Muscle of leg (tissue), 11 donors: ENCODE measurements around the gene SCG5. TPM values are rescaled to one million over a fixed set of nuclear protein-coding genes. Genes with fewer than 3 reads are reported as not detected.
A peak's percentile ranks its signal among the peaks of the same experiment; 100 is the strongest.

Experiments
- DNase-seq: peaks from one replicate; pipeline ENCODE4 v3.0.0; 2013
- H3K27ac ChIP-seq: one replicate; pipeline ENCODE4 v1.5.1; 2013; ENCODE audit warnings: mild to moderate bottlenecking, low read length, control low read depth
- H3K27me3 ChIP-seq: one replicate; pipeline ENCODE4 v1.6.1; 2013; ENCODE audit warnings: low read length; ENCODE audit not compliant: control insufficient read depth, insufficient read depth
- H3K36me3 ChIP-seq: one replicate; pipeline ENCODE4 v1.6.1; 2013; ENCODE audit warnings: low read length; ENCODE audit not compliant: control insufficient read depth, insufficient read depth
- H3K4me1 ChIP-seq: one replicate; pipeline ENCODE4 v1.6.1; 2013; ENCODE audit warnings: low read length; ENCODE audit not compliant: control insufficient read depth, insufficient read depth
- H3K4me3 ChIP-seq: one replicate; pipeline ENCODE4 v1.5.1; 2013; ENCODE audit warnings: low read length, control low read depth
- H3K9me3 ChIP-seq: replicated peaks from 2 replicates; pipeline ENCODE4 v1.6.1; 2013; ENCODE audit warnings: low read depth, low read length; ENCODE audit not compliant: control insufficient read depth
- WGBS: methylation state at CpG from one replicate; pipeline ENCODE4 v1.1.5; 2013; ENCODE audit warnings: missing lambda C conversion rate; ENCODE audit not compliant: insufficient coverage; 5-methylcytosine and 5-hydroxymethylcytosine counted together
- polyA plus RNA-seq, 8 donors: library from polyadenylated mRNA; unstranded; fragments of 120-200 nt; gene quantifications; one replicate each; pipeline versions ENCODE4 v1.2.1 to v1.2.3, GENCODE V29; 2013; ENCODE audit warnings: inconsistent platforms in 1 of 8, low replicate concordance in 1 of 8; ENCODE audit not compliant: insufficient read length in 8 of 8, insufficient read depth in 1 of 8
- total RNA-seq: library from RNA; stranded (reverse); fragments of 120-200 nt; gene quantifications from one replicate; pipeline ENCODE4 v1.2.4, GENCODE V29; 2013

Gene SCG5
- total and polyA plus RNA-seq, 9 donors, result 8.0 to 25.9 (median 12.9) TPM

DNA sequence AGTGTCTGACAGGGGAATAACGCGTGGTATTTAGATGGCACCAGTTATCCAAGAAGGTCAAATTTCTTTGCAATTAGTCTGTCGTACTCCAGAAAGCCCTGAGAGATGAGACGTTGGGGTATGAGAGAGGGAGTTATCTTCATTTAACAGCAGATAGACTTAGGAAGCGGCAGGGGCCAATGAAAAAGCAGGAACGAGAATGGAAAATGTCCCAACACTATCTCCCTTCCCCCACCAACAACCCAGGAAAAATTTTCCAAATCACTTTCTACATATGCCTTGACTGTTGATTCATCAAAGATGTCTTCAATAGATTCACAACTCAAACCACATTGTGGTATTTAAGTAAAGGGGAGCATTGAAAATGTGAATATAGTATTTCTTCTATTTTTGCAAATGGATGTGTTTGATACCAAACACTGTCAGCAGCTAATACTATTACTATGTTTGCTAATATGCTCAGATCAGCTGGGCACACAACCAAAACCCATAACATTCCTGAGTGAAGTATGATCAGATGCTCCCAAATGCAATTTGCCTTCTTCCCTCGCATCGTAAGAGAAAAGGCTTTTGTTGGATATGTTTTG is 63.0 kb downstream of the SCG5 start:
- Histone ChIP-seq H3K4me1 (no peaks in the 10 kb centered on the region), H3K27ac (no peak overlapping the region), H3K36me3 (no peaks in the 10 kb centered on the region), H3K9me3 (no peaks in the 10 kb centered on the region), H3K4me3 (no peak overlapping the region), H3K27me3 (peaks cover 3% of the 10 kb centered on the region)
- no CpG with 5 or more reads among the region's 8 CpGs for WGBS
- DNase-seq, result peak; percentile 77

- H3K9me3 ChIP-seq, result no peaks in the 10 kb centered on the region
- no CpG with 5 or more reads among the region's 2 CpGs for WGBS
- no peak overlapping the region for H3K4me3 ChIP-seq
- H3K27ac ChIP-seq, result no peak overlapping the region
- H3K27me3 ChIP-seq, result peaks cover 3% of the 10 kb centered on the region
- no peak for DNase-seq
- no peaks in the 10 kb centered on the region for H3K36me3 ChIP-seq
- no peaks in the 10 kb centered on the region for H3K4me1 ChIP-seq
These were observed 63.9 kb downstream of the SCG5 start for GRCh38 chr15:32705446-32705845.

GRCh38 chr15:32706704-32707103 is 65.2 kb downstream of the SCG5 start:
- peaks cover 3% of the 10 kb centered on the region for H3K27me3 ChIP-seq
- no peaks in the 10 kb centered on the region for H3K9me3 ChIP-seq
- no peak for DNase-seq
- 60% methylated on average over 3 of the region's 3 CpGs for WGBS
- no peak overlapping the region for H3K4me3 ChIP-seq
- H3K27ac ChIP-seq, result no peak overlapping the region
- no peaks in the 10 kb centered on the region for H3K4me1 ChIP-seq
- H3K36me3 ChIP-seq, result no peaks in the 10 kb centered on the region

GRCh38 chr15:32707436-32707835 is 65.9 kb downstream of the SCG5 start:
- DNase-seq, result no peak
- WGBS, result no CpG with 5 or more reads among the region's 6 CpGs
- Histone ChIP-seq H3K36me3 (no peaks in the 10 kb centered on the region), H3K9me3 (no peaks in the 10 kb centered on the region), H3K27me3 (peaks cover 3% of the 10 kb centered on the region), H3K27ac (no peak overlapping the region), H3K4me3 (no peak overlapping the region), H3K4me1 (no peaks in the 10 kb centered on the region)

- H3K36me3 ChIP-seq, result no peaks in the 10 kb centered on the region
- no peak for DNase-seq
- 49% methylated on average over 6 of the region's 9 CpGs for WGBS
- H3K4me3 ChIP-seq, result no peak overlapping the region
- no peaks in the 10 kb centered on the region for H3K9me3 ChIP-seq
- no peak overlapping the region for H3K27ac ChIP-seq
- H3K4me1 ChIP-seq, result no peaks in the 10 kb centered on the region
- H3K27me3 ChIP-seq, result peaks cover 2% of the 10 kb centered on the region
These were observed 68.0 kb downstream of the SCG5 start for GRCh38 chr15:32709295-32710033.

DNA sequence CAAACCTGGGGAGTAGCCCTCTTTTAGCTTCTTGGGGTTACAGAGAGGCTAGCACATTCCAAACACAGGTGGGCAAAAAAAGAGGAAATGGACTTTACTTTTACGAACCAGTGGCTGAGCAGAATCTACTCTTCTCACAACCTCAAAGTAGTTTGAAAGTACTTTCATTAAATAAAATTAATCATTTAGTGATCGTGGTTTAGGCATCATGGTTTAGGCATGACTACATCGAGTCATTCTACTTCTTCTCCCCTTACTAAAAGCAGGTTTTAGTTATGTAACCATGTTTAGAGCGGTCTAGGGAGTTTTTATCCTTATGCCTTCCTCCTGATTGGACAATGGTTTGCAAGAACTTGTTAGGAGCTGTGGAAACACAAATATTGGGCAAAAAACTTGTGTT is 73.8 kb downstream of the SCG5 start:
- Histone ChIP-seq H3K4me1 (peaks cover 17% of the 10 kb centered on the region), H3K27ac (no peak overlapping the region), H3K4me3 (no peak overlapping the region), H3K27me3 (peaks cover 45% of the 10 kb centered on the region), H3K9me3 (no peaks in the 10 kb centered on the region), H3K36me3 (no peaks in the 10 kb centered on the region)
- WGBS, result no CpG with 5 or more reads among the region's 4 CpGs
- no peak for DNase-seq

DNA sequence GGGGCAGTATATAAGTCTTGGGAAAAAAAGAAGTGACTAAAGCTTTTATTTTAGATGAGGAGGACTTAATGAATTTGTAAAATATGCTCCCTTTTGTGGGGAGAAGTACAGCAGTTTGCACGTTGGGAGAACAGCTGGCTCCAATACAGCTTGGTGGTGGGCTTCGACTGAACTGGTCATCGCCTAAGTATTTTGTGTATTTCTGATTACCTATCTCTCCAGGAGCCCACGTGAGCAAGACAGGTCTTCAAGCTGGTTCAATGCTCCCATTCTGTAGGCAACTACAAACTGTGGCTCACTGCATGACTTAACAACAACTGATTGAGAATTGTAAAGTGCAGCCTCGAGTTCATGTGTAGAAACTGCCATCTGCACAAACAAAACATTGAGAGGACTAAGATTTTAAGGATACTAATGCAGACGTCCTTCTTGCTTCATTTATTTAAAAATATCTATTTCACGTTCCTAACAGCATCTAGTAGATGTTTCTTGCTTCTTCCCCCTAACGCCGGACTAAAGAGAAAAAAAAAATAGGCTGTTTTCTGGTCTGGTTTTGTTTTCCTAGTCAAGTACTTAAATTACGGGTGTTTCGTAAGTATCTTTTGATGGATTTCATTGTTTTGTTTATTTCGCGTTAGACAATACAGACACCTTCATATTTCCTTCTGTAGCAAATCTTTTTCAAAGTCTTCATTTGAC is 74.9 kb downstream of the SCG5 start:
- no peaks in the 10 kb centered on the region for H3K36me3 ChIP-seq
- 76% methylated on average over 4 of the region's 13 CpGs for WGBS
- H3K27ac ChIP-seq, result no peak overlapping the region
- H3K9me3 ChIP-seq, result no peaks in the 10 kb centered on the region
- H3K4me1 ChIP-seq, result peaks cover 17% of the 10 kb centered on the region
- no peak overlapping the region for H3K4me3 ChIP-seq
- H3K27me3 ChIP-seq, result peaks cover 55% of the 10 kb centered on the region
- no peak for DNase-seq

DNA sequence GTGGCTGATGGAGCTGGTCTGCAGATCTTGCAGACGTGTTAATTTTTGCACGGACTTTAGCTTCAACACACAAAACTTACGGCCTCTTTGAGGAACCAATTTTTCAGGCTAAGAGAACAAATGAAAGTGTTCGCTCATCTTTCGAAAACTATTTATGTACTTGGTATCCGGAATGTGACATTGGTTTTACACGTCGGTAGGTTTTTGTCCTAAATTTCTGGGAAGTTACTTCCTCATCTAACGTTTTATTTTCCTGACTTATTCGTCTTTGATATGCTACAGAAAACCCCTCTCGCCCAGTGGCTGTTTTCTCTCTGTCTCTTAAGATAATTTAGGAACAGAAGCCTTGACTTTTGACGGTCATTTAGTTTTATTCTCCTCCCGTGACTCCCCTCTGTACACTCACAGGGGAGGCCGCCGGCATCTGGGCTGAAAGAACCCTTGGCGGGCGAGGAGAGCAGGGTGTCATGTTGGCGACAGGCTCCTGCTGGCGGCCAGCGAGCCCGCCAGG is 75.5 kb downstream of the SCG5 start:
- Histone ChIP-seq H3K27me3 (peaks cover 60% of the 10 kb centered on the region), H3K9me3 (no peaks in the 10 kb centered on the region), H3K4me3 (no peak overlapping the region), H3K4me1 (peaks cover 17% of the 10 kb centered on the region), H3K36me3 (no peaks in the 10 kb centered on the region), H3K27ac (no peak overlapping the region)
- DNase-seq, result no peak
- 51% methylated on average over 3 of the region's 21 CpGs for WGBS

GRCh38 chr15:32717426-32718226 is 76.1 kb downstream of the SCG5 start, which contains the start of gene GREM1:
Gene GREM1, plus strand, starts transcription at chr15:32718004. Its CDS starts 12,687 bp downstream, at chr15:32730691.
- peak; percentile 43 for DNase-seq
- peak within 1 kb of the TSS; percentile 24 for H3K4me3 ChIP-seq
- no peaks in the 10 kb centered on the region for H3K36me3 ChIP-seq
- peaks cover 60% of the 10 kb centered on the region for H3K27me3 ChIP-seq
- H3K27ac ChIP-seq, result no peak within 1 kb of the TSS
- H3K9me3 ChIP-seq, result no peaks in the 10 kb centered on the region
- peaks cover 17% of the 10 kb centered on the region for H3K4me1 ChIP-seq
- under 1% methylated on average over 92 of the region's 99 CpGs for WGBS
